Parathyroid adenoma (tissue), 2 donors: Measurements from ENCODE around the gene SMC6.

Source experiments
- H2AFZ ChIP-seq: fragments of 300-600 bp; sonication (generic); one replicate; pipeline ENCODE4 v1.7.0; 2017; ENCODE audit warnings: antibody characterized with exemption, mild to moderate bottlenecking
- H3K27ac ChIP-seq: fragments of 300-600 bp; sonication (generic); one replicate; pipeline ENCODE4 v1.7.0; 2017
- H3K27me3 ChIP-seq: fragments of 300-600 bp; sonication (generic); one replicate; pipeline ENCODE4 v1.7.0; 2017; ENCODE audit warnings: low read length; ENCODE audit not compliant: control insufficient read depth, insufficient read depth
- H3K36me3 ChIP-seq: fragments of 300-600 bp; sonication (generic); one replicate; pipeline ENCODE4 v1.7.0; 2017; ENCODE audit warnings: low read length; ENCODE audit not compliant: control insufficient read depth, insufficient read depth
- H3K4me1 ChIP-seq: fragments of 300-600 bp; sonication (generic); one replicate; pipeline ENCODE4 v1.7.0; 2017; ENCODE audit warnings: control low read depth
- H3K4me2 ChIP-seq: fragments of 300-600 bp; sonication (generic); one replicate; pipeline ENCODE4 v1.7.0; 2017; ENCODE audit warnings: low read length
- H3K4me3 ChIP-seq: fragments of 300-600 bp; sonication (generic); one replicate; pipeline ENCODE4 v1.7.0; 2017; ENCODE audit warnings: low read depth, low read length
- H3K79me2 ChIP-seq: fragments of 300-600 bp; sonication (generic); one replicate; pipeline ENCODE4 v1.7.0; 2017; ENCODE audit warnings: control low read depth
- H3K9ac ChIP-seq: fragments of 300-600 bp; sonication (generic); one replicate; pipeline ENCODE4 v1.7.0; 2017; ENCODE audit warnings: mild to moderate bottlenecking
- H3K9me3 ChIP-seq: fragments of 300-600 bp; sonication (generic); one replicate; pipeline ENCODE4 v1.7.0; 2017; ENCODE audit warnings: low read length; ENCODE audit not compliant: control insufficient read depth
- TF ChIP-seq, protein P1 (sequence below): fragments of 300-600 bp; sonication (generic); IDR thresholded peaks from one replicate; pipeline ENCODE4 v1.7.0; 2017; ENCODE audit warnings: antibody characterized with exemption, mild to moderate bottlenecking
- donor health status: primary hyperparathyroidism.

Gene SMC6

DNA sequence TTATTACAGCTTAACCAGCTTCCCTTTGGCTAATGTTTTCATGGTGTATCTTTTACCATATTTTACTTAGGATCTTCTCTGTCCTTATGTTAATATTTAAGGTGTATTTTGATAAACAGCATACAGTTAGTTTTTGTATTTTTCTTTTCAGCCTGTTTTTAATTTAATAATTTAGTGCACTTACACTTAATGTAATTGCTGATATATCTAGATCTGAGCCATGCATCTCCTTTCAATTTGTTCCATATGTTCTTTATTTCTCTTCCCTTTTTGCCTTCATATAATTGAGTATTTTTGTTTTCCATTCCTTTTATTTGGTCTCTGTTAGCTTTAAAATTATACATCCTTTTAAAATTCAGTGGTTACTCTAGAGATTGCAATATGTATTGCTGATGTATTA lies 78.8 kb downstream of the SMC6 start:
- no peak overlapping the region for H2AFZ ChIP-seq
- H3K4me3 ChIP-seq = no peak overlapping the region
- no peaks in the 10 kb centered on the region for H3K9me3 ChIP-seq
- H3K4me2 ChIP-seq = no peak overlapping the region
- TF ChIP-seq, protein P1, sequence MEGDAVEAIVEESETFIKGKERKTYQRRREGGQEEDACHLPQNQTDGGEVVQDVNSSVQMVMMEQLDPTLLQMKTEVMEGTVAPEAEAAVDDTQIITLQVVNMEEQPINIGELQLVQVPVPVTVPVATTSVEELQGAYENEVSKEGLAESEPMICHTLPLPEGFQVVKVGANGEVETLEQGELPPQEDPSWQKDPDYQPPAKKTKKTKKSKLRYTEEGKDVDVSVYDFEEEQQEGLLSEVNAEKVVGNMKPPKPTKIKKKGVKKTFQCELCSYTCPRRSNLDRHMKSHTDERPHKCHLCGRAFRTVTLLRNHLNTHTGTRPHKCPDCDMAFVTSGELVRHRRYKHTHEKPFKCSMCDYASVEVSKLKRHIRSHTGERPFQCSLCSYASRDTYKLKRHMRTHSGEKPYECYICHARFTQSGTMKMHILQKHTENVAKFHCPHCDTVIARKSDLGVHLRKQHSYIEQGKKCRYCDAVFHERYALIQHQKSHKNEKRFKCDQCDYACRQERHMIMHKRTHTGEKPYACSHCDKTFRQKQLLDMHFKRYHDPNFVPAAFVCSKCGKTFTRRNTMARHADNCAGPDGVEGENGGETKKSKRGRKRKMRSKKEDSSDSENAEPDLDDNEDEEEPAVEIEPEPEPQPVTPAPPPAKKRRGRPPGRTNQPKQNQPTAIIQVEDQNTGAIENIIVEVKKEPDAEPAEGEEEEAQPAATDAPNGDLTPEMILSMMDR = no peak
- H3K27ac ChIP-seq = no peak overlapping the region
- H3K9ac ChIP-seq = no peak overlapping the region
- no peaks in the 10 kb centered on the region for H3K79me2 ChIP-seq
- no peaks in the 10 kb centered on the region for H3K27me3 ChIP-seq
- H3K4me1 ChIP-seq = no peaks in the 10 kb centered on the region
- H3K36me3 ChIP-seq = no peaks in the 10 kb centered on the region

DNA sequence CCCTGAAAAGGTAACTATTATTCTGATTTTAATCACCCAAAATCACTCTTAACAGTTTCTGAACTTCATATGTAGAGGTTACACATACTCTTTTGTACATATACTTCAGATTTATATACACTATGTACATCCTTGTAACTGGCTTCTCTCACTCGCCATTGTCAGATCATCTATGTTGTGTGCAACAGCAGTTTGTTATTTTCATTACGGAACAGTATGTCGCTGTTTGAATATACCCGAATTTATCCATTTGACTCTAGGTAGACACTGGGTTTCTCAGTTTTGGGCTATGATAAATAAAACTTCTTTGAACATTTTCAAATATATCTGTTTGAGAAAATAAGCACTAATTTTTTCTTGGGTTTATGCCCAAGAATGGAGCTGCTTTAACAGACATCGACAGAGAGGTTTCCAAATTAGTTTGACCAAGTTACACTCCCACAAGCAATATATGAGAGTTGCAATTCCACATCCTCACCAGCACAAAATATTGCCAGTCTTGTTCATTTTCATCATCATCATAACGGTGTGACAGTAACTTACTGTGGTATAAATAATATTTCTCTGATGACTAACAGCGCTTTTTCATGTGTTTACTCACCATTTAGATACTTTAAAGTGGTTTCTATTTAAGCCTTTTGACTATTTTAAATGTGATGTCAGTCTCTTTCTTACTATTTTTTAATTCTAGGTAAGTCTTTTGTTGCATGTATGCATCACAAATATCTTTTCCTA lies 80.9 kb downstream of the SMC6 start:
- H3K36me3 ChIP-seq = no peaks in the 10 kb centered on the region
- H3K79me2 ChIP-seq = no peaks in the 10 kb centered on the region
- no peak overlapping the region for H3K4me2 ChIP-seq
- no peaks in the 10 kb centered on the region for H3K27me3 ChIP-seq
- H2AFZ ChIP-seq = no peak overlapping the region
- H3K9me3 ChIP-seq = no peaks in the 10 kb centered on the region
- H3K9ac ChIP-seq = no peak overlapping the region
- no peak overlapping the region for H3K4me3 ChIP-seq
- no peak overlapping the region for H3K27ac ChIP-seq
- TF ChIP-seq, protein P1 = no peak
- no peaks in the 10 kb centered on the region for H3K4me1 ChIP-seq

DNA sequence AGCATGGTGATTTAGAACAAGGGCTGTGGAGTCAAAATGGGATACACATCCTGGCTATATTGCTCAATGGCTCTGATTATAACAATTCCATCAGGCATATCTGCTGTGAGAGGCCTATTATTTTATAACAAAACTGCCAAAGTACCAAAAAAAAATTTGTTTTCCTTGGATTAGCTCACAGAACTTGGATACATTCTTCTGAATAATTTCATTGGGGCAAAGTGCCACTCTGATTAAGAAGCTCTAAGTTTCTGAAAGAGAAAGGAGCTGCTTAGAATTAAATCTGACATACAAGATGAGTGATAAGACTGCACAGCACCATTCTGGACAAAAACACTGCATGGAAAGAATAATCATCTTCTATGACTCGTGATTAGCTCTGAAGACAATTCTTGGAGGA lies 85.7 kb downstream of the SMC6 start:
- Histone ChIP-seq H3K27ac (no peak overlapping the region), H3K36me3 (peaks cover 6% of the 10 kb centered on the region), H3K4me3 (no peak overlapping the region), H2AFZ (no peak overlapping the region), H3K9me3 (no peaks in the 10 kb centered on the region), H3K4me2 (no peak overlapping the region), H3K9ac (no peak overlapping the region), H3K79me2 (no peaks in the 10 kb centered on the region), H3K4me1 (no peaks in the 10 kb centered on the region), H3K27me3 (no peaks in the 10 kb centered on the region)
- TF ChIP-seq, protein P1 = no peak

DNA sequence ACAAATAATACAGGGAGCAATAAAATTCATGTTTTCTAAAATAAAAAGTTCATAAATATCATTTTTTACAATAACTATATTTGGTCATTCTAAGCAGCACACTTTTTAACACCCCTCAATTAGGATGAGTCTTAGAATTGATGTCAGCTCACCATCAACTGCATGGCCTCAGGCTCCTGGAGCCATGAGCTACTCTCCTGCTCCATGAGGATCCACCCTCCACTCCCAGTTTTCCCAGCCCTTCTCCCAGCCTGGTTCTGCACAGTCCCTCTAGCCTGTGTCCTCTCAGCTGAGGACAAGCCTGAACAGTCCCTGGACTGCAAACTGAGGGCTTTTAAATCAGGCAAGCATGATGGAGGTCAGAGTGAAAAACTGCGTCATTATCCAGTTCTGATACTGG lies 89.1 kb downstream of the SMC6 start:
- no peaks in the 10 kb centered on the region for H3K27me3 ChIP-seq
- TF ChIP-seq, protein P1 = no peak
- H3K27ac ChIP-seq = no peak overlapping the region
- H3K4me2 ChIP-seq = no peak overlapping the region
- H3K36me3 ChIP-seq = peaks cover 6% of the 10 kb centered on the region
- H3K4me3 ChIP-seq = no peak overlapping the region
- no peaks in the 10 kb centered on the region for H3K9me3 ChIP-seq
- H3K9ac ChIP-seq = no peak overlapping the region
- H3K4me1 ChIP-seq = no peaks in the 10 kb centered on the region
- H3K79me2 ChIP-seq = no peaks in the 10 kb centered on the region
- no peak overlapping the region for H2AFZ ChIP-seq

DNA sequence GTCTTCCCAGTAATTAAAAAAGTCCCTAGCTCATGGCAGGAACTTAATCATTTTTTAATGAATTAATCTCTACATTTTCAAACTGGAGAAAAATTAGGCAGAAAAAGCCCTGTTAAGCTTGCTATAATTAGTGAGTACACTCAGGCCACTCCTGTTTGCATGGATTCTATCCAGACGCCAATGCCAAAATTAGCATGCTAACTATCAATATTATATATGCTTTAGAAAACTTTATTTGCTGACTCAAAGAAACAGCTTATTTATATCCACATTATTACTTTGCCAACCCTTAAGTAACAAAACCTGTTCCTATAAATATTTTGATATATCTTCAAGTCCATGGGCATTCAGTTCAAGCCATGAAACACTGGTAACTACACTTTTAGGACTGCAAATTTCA lies 90.9 kb downstream of the SMC6 start:
- Histone ChIP-seq H3K9ac (no peak overlapping the region), H3K4me1 (no peaks in the 10 kb centered on the region), H3K9me3 (no peaks in the 10 kb centered on the region), H3K4me2 (no peak overlapping the region), H3K27me3 (no peaks in the 10 kb centered on the region), H3K4me3 (no peak overlapping the region), H3K36me3 (peaks cover 6% of the 10 kb centered on the region), H3K27ac (no peak overlapping the region), H2AFZ (no peak overlapping the region), H3K79me2 (no peaks in the 10 kb centered on the region)
- TF ChIP-seq, protein P1 = no peak
